HEK293 (cell line): ENCODE data around the gene KIF4A.

Source experiments
- CTCF ChIA-PET: fragments of 350-600 bp; formaldehyde crosslinking; extraction: SDS; loops from one replicate; lab custom pipeline; 2021; ENCODE audit warnings: antibody characterized with exemption; lab: Yijun Ruan, JAX
- POLR2A ChIA-PET: fragments of 300-600 bp; formaldehyde crosslinking; extraction: SDS; loops from one replicate; lab custom pipeline; 2020; ENCODE audit warnings: antibody characterized with exemption, inconsistent platforms; lab: Yijun Ruan, JAX
- H3K27ac ChIP-seq: fragments of 200-500 bp; sonication (Bioruptor generic); 2 replicates; pipeline ENCODE4 v1.5.1; 2014; ENCODE audit warnings: low read depth, low read length, control low read depth, inconsistent platforms; ENCODE audit errors: extremely low read depth
- H3K36me3 ChIP-seq, 2 experiments: fragments of 200-500 bp in 1 of 2; sonication (Bioruptor generic) in 1 of 2; 1 replicate in 1 of 2; 2 replicates in 1 of 2; pipeline ENCODE4 v1.5.1; 2014 to 2017; ENCODE audit warnings: inconsistent platforms in 2 of 2, low read length in 2 of 2; ENCODE audit not compliant: control insufficient read depth in 2 of 2, insufficient read depth in 1 of 2
- H3K4me1 ChIP-seq: fragments of 200-500 bp; sonication (Bioruptor generic); 2 replicates; pipeline ENCODE4 v1.5.1; 2014; ENCODE audit warnings: mild to moderate bottlenecking, low read length, inconsistent platforms; ENCODE audit not compliant: control insufficient read depth, insufficient read depth
- H3K4me3 ChIP-seq: 2 replicates; pipeline ENCODE4 v1.5.1; 2011; ENCODE audit warnings: low read depth, mild to moderate bottlenecking, control low read depth, low read length, moderate library complexity
- H3K9me3 ChIP-seq: fragments of 200-500 bp; sonication (Bioruptor generic); 2 replicates; pipeline ENCODE4 v1.5.1; 2014; ENCODE audit warnings: low read depth, low read length, inconsistent platforms; ENCODE audit not compliant: control insufficient read depth, insufficient read depth
- AEBP2 ChIP-seq: fragments of 450-650 bp; formaldehyde crosslinking; IDR thresholded peaks from 2 replicates; pipeline ENCODE4 v1.5.1; 2016; ENCODE audit warnings: missing biosample characterization, missing genetic modification characterization, borderline replicate concordance
- KLF8 ChIP-seq: fragments of 450-650 bp; formaldehyde crosslinking; IDR thresholded peaks from 2 replicates; pipeline ENCODE4 v1.5.1; 2016; ENCODE audit warnings: missing biosample characterization, missing genetic modification characterization
- MEIS1 ChIP-seq: sonication (generic); formaldehyde crosslinking; IDR thresholded peaks from 2 replicates; pipeline ENCODE4 v1.8.1; 2022; ENCODE audit warnings: missing genetic modification reagents, mild to moderate bottlenecking, borderline replicate concordance
- MYNN ChIP-seq: fragments of 450-650 bp; formaldehyde crosslinking; IDR thresholded peaks from 2 replicates; pipeline ENCODE4 v1.5.1; 2016; ENCODE audit warnings: missing biosample characterization, missing genetic modification characterization, borderline replicate concordance
- OSR2 ChIP-seq: fragments of 450-650 bp; formaldehyde crosslinking; IDR thresholded peaks from 2 replicates; pipeline ENCODE4 v1.5.1; 2016; ENCODE audit warnings: missing biosample characterization, missing genetic modification characterization
- SCRT1 ChIP-seq: fragments of 450-650 bp; formaldehyde crosslinking; IDR thresholded peaks from 2 replicates; pipeline ENCODE4 v1.5.1; 2016; ENCODE audit warnings: missing biosample characterization, missing genetic modification characterization, borderline replicate concordance
- ZBTB11 ChIP-seq: fragments of 450-650 bp; formaldehyde crosslinking; conservative IDR thresholded peaks from 2 replicates; pipeline ENCODE4 v1.5.1; 2016; ENCODE audit warnings: low read depth, missing biosample characterization, missing genetic modification characterization
- ZBTB7A ChIP-seq: fragments of 450-650 bp; formaldehyde crosslinking; IDR thresholded peaks from 2 replicates; pipeline ENCODE4 v1.5.1; 2016; ENCODE audit warnings: low read depth, missing biosample characterization, missing genetic modification characterization
- ZFP37 ChIP-seq: fragments of 450-650 bp; formaldehyde crosslinking; IDR thresholded peaks from 2 replicates; pipeline ENCODE4 v1.5.1; 2016; ENCODE audit warnings: missing biosample characterization, missing genetic modification characterization
- ZNF19 ChIP-seq: fragments of 450-650 bp; formaldehyde crosslinking; IDR thresholded peaks from 2 replicates; pipeline ENCODE4; 2016; ENCODE audit warnings: missing biosample characterization, missing genetic modification characterization, low read depth
- ZNF302 ChIP-seq: fragments of 450-650 bp; formaldehyde crosslinking; IDR thresholded peaks from 2 replicates; pipeline ENCODE4 v1.5.1; 2016; ENCODE audit warnings: missing biosample characterization, missing genetic modification characterization, low read depth
- ZNF341 ChIP-seq: fragments of 450-650 bp; formaldehyde crosslinking; IDR thresholded peaks from 2 replicates; pipeline ENCODE4; 2016; ENCODE audit warnings: low read depth, missing biosample characterization, missing genetic modification characterization
- ZNF398 ChIP-seq: fragments of 450-650 bp; formaldehyde crosslinking; IDR thresholded peaks from 2 replicates; pipeline ENCODE4 v1.5.1; 2017; ENCODE audit warnings: missing biosample characterization, missing genetic modification characterization
- ZNF426 ChIP-seq: fragments of 450-650 bp; formaldehyde crosslinking; IDR thresholded peaks from 2 replicates; pipeline ENCODE4 v1.5.1; 2017; ENCODE audit warnings: missing biosample characterization, missing genetic modification characterization, mild to moderate bottlenecking, inconsistent platforms, moderate library complexity
- ZNF501 ChIP-seq: fragments of 450-650 bp; formaldehyde crosslinking; IDR thresholded peaks from 2 replicates; pipeline ENCODE4 v1.5.1; 2016; ENCODE audit warnings: missing biosample characterization, missing genetic modification characterization
- ZNF560 ChIP-seq: fragments of 450-650 bp; formaldehyde crosslinking; IDR thresholded peaks from 2 replicates; pipeline ENCODE4 v1.5.1; 2017; ENCODE audit warnings: missing biosample characterization, missing genetic modification characterization, borderline replicate concordance
- ZNF610 ChIP-seq: fragments of 450-650 bp; formaldehyde crosslinking; IDR thresholded peaks from 2 replicates; pipeline ENCODE4 v1.5.1; 2016; ENCODE audit warnings: missing biosample characterization, missing genetic modification characterization, borderline replicate concordance
- ZNF629 ChIP-seq: fragments of 450-650 bp; formaldehyde crosslinking; IDR thresholded peaks from 2 replicates; pipeline ENCODE4 v1.5.1; 2017; ENCODE audit warnings: missing biosample characterization, missing genetic modification characterization
- ZNF639 ChIP-seq: fragments of 450-650 bp; formaldehyde crosslinking; IDR thresholded peaks from 2 replicates; pipeline ENCODE4 v1.5.1; 2016; ENCODE audit warnings: missing biosample characterization, missing genetic modification characterization
- ZNF654 ChIP-seq: fragments of 450-650 bp; formaldehyde crosslinking; IDR thresholded peaks from 2 replicates; pipeline ENCODE4 v1.5.1; 2016; ENCODE audit warnings: low read depth, missing biosample characterization, missing genetic modification characterization
- ZNF664 ChIP-seq: fragments of 450-650 bp; formaldehyde crosslinking; IDR thresholded peaks from 2 replicates; pipeline ENCODE4 v1.5.1; 2016; ENCODE audit warnings: missing biosample characterization, missing genetic modification characterization
- ZNF791 ChIP-seq: fragments of 450-650 bp; formaldehyde crosslinking; IDR thresholded peaks from 2 replicates; pipeline ENCODE4 v1.5.1; 2016; ENCODE audit warnings: missing biosample characterization, missing genetic modification characterization
- ZXDB ChIP-seq: fragments of 450-650 bp; formaldehyde crosslinking; IDR thresholded peaks from 2 replicates; pipeline ENCODE4 v1.5.1; 2016; ENCODE audit warnings: missing biosample characterization, missing genetic modification characterization

KIF4A gene

GRCh38 chrX:70323628-70324027 lies 33.7 kb downstream of the KIF4A start (continued):
- TF ChIP-seq ZNF501 (tag by site-specific recombination) (peak; percentile 32; the same call in 1 of the 2 replicates), ZNF629 (tag by site-specific recombination) (peak; percentile 73), ZNF302 (0 out of 2 replicates have a peak, but pooled peaks have one; percentile 61), ZNF426 (peak; percentile 97), ZNF664 (tag by site-specific recombination) (0 out of 2 replicates have a peak, but pooled peaks have one; percentile 57), ZNF654 (tag by site-specific recombination) (peak; percentile 45), ZNF560 (tag by site-specific recombination) (peak; percentile 69; the same call in 1 of the 2 replicates), MYNN (tag by site-specific recombination) (0 out of 2 replicates have a peak, but pooled peaks have one; percentile 25), ZNF19 (tag by site-specific recombination) (0 out of 2 replicates have a peak, but pooled peaks have one; percentile 35), ZFP37 (tag by site-specific recombination) (peak; percentile 92), ZNF639 (0 out of 2 replicates have a peak, but pooled peaks have one; percentile 62), ZNF791 (tag by site-specific recombination) (peak; percentile 75; the same call in 1 of the 2 replicates), AEBP2 (tag by site-specific recombination) (0 out of 2 replicates have a peak, but pooled peaks have one; percentile 51), ZNF341 (tag by site-specific recombination) (peak; percentile 52; the same call in 1 of the 2 replicates), ZXDB (tag by site-specific recombination) (peak; percentile 90), ZNF610 (tag by site-specific recombination) (0 out of 2 replicates have a peak, but pooled peaks have one; percentile 51)

GRCh38 chrX:70324326-70324725 lies 34.4 kb downstream of the KIF4A start:
- ChIA-PET CTCF (interaction anchor here (0.6 to 1.3 kb wide), 3 partner anchors 19 to 740 kb away, joined by 3 to 4 read pairs (median 4); no protein-coding TSS in a partner anchor), POLR2A (no interaction called here)
- no peak for TF ChIP-seq ZBTB7A (tag by site-specific recombination)
- no peak for TF ChIP-seq ZNF398 (tag by site-specific recombination)
- TF ChIP-seq OSR2 (tag by site-specific recombination): no peak
- TF ChIP-seq AEBP2 (tag by site-specific recombination): no peak
- TF ChIP-seq MEIS1 (CRISPR knock-in tag): no peak
- no peak for TF ChIP-seq SCRT1 (tag by site-specific recombination)
- TF ChIP-seq KLF8 (tag by site-specific recombination): no peak
- TF ChIP-seq ZBTB11 (tag by site-specific recombination): no peak

More at GRCh38 chrX:70324326-70324725, 34.4 kb downstream of the KIF4A start:
- H3K36me3 ChIP-seq: peaks cover 15 to 16% of the 10 kb centered on the region in 2 experiments; a peak in 2 of 3 replicates
- H3K27ac ChIP-seq: no peak overlapping the region
- H3K9me3 ChIP-seq: no peaks in the 10 kb centered on the region
- H3K4me3 ChIP-seq: no peak overlapping the region
- no peaks in the 10 kb centered on the region for H3K4me1 ChIP-seq
